Measurements from ENCODE around the gene CALCR. TPM values are rescaled to one million over a fixed set of nuclear protein-coding genes. Genes with fewer than 3 reads are reported as not detected.
"Not testable (repeated sequence)": the region's sequence is repeated elsewhere in the genome, so short reads cannot be mapped to it uniquely, and the experiment has no call there.

Gene CALCR
- not detected in 2 replicates for total RNA-seq (2014; rRNA removed; shearing (Covaris generic))

- DNase-seq (ENCODE audit: low spot score): no peak
Observed at GRCh38 chr7:93574646-93575554, at the start of gene CALCR. CALCR (minus strand) TSS chr7:93574724; CDS start chr7:93486981, 87,743 bp downstream.

DNA sequence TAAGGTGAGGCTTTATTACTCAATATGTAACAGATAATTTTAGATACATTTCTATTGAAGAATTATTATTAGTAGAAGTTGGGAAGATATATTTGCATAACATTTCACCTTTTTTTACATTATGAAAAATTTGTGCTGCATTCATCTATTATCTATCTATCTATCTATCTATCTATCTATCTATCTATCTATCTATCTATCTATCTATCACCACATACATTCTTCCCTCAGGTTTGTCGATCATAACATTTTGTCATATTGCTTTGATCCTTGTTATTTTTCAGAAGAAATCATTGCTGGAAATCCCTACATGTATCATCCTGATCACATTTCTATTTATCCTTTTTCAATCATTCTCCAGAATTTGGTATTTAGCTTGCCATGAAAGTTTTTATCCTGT lies 49.3 kb upstream of the CALCR start:
- DNase-seq (ENCODE audit: low spot score): no peak

DNA sequence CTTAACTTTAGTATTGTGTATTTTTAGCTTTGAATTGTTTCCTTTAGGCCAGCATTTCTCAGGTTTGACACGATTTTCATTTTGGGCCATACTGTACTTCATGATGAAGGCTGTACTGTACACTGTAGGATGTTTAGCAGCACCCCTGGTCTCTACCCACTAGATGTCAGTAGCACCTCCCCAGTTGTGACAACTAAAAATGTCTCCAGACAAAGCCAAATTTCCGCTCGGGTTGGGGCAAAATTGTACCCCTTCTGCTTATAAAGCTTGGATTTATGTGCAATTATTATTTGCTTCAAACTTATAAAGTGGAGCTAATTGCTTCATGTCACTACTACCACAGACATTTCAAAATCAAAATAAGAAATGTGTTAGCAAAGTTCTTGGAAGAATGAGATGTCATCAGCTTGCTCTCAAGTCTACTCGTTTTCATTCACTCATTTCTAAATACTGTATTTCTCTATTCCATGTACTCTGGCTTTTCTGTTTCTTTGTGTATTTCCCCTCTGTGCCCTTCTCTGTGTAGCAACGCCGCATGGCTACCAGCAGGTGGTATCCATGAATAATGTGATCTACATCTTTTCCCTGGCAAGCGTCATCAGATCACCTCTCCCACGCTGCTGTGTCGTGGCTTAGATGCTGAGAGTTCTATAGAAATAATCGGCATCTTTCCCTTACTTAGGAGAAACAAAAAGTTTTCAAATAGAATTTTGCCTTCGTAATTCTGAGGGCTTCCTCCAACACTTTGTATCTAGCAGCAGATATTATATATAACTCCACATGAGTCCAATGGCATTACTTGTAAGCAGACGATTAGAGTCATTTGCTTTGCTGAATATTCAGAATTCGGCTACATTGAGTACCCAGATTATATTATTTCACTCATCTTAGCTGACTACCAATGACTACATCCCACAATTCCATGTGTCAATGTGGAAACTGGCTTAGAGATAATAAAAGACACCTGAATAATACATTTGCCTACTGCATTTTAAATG lies 47.8 kb upstream of the CALCR start:
- DNase-seq (ENCODE audit: low spot score): peak; percentile 74

GRCh38 chr7:93620864-93621263 lies 46.3 kb upstream of the CALCR start:
- no peak for DNase-seq (ENCODE audit: low spot score)

GRCh38 chr7:93620057-93620456 lies 45.5 kb upstream of the CALCR start:
- DNase-seq (ENCODE audit: low spot score): no peak

DNA sequence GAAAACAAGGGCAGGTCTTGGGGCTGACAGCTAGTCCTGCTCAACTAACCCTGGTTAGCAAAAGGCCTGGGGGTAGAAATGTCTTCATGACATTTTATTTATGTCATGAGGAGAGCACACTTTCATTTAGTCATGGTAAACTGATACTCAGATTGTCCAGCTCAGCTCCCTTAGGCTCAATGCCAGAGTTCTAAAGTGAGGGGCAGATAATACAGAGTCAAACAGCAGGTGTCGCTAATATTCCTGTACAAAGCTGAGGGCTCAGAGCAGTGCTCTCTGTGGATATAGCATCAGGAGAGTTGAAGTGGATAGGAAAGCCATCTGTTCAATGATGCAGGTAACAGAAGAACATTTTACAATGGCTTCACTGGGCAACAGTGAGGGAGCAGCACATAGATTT lies 26.8 kb upstream of the CALCR start:
- no peak for DNase-seq (ENCODE audit: low spot score)

DNA sequence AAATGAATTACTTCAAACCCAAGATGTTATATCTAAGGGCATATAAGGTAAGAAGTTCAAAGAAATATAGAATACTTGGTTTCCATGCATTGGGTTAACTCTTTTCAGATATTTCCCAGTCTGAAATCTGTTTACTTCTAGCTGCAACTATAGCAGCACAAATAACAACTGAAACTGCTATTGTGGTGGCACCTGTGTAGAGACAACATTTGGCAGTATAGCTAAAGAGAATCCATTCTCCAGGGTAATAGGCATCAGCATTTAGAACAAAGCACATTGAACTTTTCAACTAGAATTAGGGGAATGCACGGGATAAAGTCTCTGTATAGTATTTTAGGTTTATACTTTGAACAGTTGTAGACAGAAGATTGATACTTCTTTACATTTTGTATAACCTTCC lies 19.7 kb upstream of the CALCR start:
- DNase-seq (ENCODE audit: low spot score): no peak

DNA sequence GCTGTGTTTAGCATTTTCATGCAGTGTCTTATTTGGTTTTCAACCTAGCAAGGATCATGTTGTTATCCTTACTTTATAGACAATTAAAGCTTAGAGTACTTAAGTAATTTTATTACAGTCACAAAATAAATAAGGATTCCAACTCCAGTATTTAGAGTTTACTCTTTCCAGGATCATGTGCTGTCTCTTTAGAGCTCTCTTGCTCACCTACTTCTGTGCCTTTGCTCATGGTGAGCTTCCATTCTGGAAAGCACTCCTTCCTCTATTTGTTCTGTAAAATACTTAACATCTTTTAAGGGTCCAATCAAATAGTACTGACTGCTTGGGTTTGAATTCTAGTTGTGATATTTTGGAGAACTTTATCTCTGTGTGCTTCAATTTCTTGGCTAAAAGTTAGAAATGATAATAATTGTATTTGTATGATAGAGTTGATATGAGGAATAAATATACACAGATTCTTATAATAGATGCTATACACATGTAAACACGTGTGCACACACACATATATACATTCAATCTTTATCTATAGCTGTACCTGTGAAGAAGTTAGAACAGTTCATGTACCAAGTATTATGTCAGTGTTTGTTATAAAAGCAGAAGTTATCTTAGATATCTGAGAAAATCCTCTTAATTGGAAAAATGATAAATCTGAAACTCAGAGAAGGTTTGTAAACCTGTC lies 18.2 kb upstream of the CALCR start:
- DNase-seq (ENCODE audit: low spot score): no peak

DNA sequence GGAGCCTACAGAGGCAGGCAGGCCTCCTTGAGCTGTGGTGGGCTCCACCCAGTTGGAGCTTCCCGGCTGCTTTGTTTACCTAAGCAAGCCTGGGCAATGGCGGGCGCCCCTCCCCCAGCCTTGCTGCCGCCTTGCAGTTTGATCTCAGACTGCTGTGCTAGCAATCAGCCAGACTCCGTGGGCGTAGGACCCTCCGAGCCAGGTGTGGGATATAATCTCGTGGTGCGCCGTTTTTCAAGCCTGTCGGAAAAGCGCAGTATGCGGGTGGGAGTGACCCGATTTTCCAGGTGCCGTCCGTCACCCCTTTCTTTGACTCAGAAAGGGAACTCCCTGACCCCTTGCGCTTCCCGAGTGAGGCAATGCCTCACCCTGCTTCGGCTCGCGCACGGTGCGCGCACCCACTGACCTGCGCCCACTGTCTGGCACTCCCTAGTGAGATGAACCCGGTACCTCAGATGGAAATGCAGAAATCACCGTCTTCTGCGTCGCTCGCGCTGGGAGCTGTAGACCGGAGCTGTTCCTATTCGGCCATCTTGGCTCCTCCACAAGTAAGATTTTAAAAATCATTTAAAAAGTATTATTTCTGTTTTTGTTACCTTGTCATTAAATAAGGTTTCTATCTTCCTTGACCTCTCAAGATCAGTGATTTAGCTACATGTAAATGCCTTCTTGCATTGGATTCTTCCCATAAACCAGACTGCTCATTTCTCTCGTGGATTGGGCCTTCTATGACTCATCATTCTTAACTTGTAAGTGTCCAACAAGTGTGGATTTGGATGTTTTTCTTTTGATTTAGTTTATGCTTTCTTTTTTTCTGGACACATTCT lies 16.9 kb upstream of the CALCR start:
- DNase-seq (ENCODE audit: low spot score): not testable (repeated sequence)

DNA sequence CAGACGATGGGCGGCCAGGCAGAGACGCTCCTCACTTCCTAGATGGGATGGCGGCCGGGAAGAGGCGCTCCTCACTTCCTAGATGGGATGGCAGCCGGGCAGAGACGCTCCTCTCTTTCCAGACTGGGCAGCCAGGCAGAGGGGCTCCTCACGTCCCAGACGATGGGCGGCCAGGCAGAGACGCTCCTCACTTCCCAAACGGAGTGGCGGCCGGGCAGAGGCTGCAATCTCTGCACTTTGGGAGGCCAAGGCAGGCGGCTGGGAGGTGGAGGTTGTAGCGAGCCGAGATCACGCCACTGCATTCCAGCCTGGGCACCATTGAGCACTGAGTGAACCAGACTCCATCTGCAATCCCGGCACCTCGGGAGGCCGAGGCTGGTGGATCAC lies 11.9 kb upstream of the CALCR start:
- not testable (repeated sequence) for DNase-seq (ENCODE audit: low spot score)

- DNase-seq (ENCODE audit: low spot score): not testable (repeated sequence)
Observed at GRCh38 chr7:93585694-93586478, 11.4 kb upstream of the CALCR start.

- DNase-seq (ENCODE audit: low spot score): no peak
Observed at GRCh38 chr7:93579431-93579830, 4.9 kb upstream of the CALCR start.

DNA sequence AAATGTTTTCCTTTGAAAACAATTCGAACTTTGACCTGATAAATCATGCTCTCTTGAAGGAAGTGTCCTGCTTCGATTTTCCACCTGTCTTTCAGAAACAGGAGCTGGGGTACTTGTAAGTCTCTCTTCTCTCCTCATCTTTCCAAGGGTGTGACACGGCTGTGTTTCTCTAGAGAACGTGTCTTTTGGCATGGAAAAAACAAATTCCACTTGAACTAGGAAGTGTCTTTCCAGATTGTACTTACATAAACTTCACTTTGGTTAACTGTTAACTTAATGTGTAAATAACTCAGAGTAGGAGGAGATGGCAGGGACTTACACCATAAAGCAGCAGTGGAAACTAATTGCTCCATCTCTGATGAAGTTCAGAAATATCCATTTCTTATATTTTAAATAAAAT lies 4.2 kb upstream of the CALCR start:
- DNase-seq (ENCODE audit: low spot score): no peak

DNA sequence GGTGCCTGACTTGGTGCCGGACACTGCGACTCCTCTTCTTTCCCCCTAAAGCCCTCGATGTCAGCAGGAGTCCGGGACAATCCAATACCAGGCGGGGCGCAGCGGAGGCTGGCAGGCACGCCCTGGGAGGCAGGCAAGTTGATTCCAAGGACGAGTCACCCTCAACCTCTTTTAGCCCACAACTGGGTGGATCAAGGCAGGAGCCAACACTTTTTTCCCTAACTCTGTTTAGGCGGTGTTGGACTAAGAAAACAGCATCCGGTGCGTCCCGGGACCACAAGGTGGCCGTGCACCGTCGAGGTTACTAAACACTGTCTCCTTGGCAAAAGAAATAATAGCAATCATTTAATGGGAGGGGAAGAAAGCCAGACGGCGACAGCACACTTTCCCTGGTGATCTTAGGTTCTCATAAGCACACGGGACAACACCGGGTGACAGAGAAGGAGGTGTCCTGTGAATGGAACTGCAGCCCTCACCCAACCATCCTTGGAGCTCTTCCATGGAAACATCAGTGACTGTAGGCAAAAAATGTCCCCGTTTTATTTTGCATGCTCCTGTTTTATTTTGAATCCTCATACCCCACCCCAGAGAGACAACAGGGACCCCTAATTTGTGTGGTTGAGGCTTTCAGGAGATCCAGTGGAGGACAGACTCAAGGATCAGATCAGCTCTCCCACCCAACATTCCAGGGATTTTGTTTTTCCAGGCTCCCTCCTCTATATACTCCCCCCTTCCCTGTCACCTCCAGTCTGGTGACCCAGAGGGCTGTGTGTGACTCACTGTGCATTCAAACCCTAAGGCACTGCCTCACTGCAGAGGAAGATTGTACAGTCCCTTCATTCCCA lies 1.3 kb upstream of the CALCR start:
- peak; percentile 14 for DNase-seq (ENCODE audit: low spot score)

GRCh38 chr7:93574269-93574645 lies 267 bp downstream of the CALCR start:
- no peak for DNase-seq (ENCODE audit: low spot score)

DNA sequence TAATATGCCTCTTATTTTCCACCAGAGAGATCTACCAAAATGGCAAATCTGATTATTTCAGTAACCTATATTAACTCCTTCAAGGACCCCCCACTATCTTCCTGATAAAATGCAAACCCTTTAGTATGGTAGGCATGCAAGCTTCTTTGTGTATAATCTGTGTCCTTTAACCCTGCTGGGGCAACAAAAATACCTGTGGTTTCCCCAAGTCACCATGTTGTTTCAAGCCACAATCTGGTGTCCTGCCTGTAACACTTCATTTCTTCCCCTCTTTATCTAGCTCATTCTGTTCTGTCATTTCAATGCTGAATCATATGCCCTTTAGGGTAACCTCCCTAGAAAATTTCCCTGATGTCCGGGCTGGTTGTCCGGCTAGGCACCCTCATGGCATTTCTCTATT lies 5.3 kb downstream of the CALCR start:
- no peak for DNase-seq (ENCODE audit: low spot score)

DNA sequence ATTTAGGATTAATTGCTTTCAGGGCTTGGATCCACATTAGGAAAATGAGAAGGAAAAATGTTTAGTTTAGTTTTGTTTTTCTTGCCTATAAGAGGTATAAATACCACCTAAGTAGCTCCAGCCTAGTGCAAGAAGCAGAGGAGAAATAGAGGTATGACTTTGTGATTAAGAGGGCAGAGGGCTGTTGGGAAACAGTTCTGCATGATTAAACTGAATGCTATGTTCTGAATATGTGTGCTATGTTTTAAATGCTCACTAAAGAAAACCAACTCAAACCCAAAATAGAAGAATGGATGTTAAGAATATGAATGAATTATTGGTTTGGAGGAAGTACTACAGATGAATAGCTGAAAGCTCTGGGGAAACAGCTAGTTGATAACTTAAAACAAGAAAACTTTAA lies 7.6 kb downstream of the CALCR start:
- DNase-seq (ENCODE audit: low spot score): no peak

GRCh38 chr7:93563584-93563983 lies 10.9 kb downstream of the CALCR start:
- no peak for DNase-seq (ENCODE audit: low spot score)

GRCh38 chr7:93562936-93563335 lies 11.6 kb downstream of the CALCR start:
- DNase-seq (ENCODE audit: low spot score): no peak

Measured in H4 (cell line).